SK-N-SH (cell line): ENCODE results near the gene TCEA3. TPM values are rescaled to one million over a fixed set of nuclear protein-coding genes. Genes with fewer than 3 reads are reported as not detected.

Experiments used
- CTCF ChIA-PET: fragments of 300-600, 350-600 bp; formaldehyde crosslinking; extraction: SDS; loops from one replicate; lab custom pipeline; 2021; lab: Yijun Ruan, JAX
- POLR2A ChIA-PET: fragments of 350-600 bp; sonication (Branson Sonifier 250); formaldehyde crosslinking; extraction: SDS; loops from one replicate; lab custom pipeline; 2020; ENCODE audit warnings: antibody characterized with exemption, inconsistent platforms; lab: Yijun Ruan, JAX
- DNase-seq: peaks from one replicate; pipeline ENCODE4 v3.0.0; 2012
- H2AFZ ChIP-seq: fragments of 200-600 bp; sonication (generic); 2 replicates; pipeline ENCODE4 v1.8.1; 2016; ENCODE audit warnings: antibody characterized with exemption, mild to moderate bottlenecking, low read depth
- H3F3A ChIP-seq: fragments of 200-600 bp; sonication (generic); replicated peaks from 2 replicates; pipeline ENCODE3; 2016; ENCODE audit warnings: antibody characterized with exemption, mild to moderate bottlenecking; ENCODE audit not compliant: insufficient read depth
- H3K27ac ChIP-seq, 2 experiments: fragments of 200-500 bp in 1 of 2; fragments of 200-600 bp in 1 of 2; sonication (Bioruptor generic) in 1 of 2; sonication (generic), shearing (Covaris generic) in 1 of 2; 2 replicates each; pipeline versions ENCODE4 v1.5.1 to v1.6.1; 2014 to 2016; ENCODE audit warnings: low read depth in 2 of 2, inconsistent platforms in 1 of 2, low read length in 1 of 2, mild to moderate bottlenecking in 1 of 2, mixed read lengths in 1 of 2
- H3K27me3 ChIP-seq: fragments of 200-600 bp; sonication (generic), shearing (Covaris generic); 2 replicates; pipeline ENCODE4 v1.6.1; 2016; ENCODE audit warnings: mixed run types; ENCODE audit not compliant: insufficient read depth
- H3K36me3 ChIP-seq, 2 experiments: fragments of 200-500 bp in 1 of 2; fragments of 200-600 bp in 1 of 2; sonication (Bioruptor generic) in 1 of 2; sonication (generic) in 1 of 2; replicated peaks in 1 of 2; 2 replicates each; pipeline versions ENCODE3 to v1.5.1; 2014 to 2016; ENCODE audit warnings: low read length in 1 of 2, mild to moderate bottlenecking in 1 of 2; ENCODE audit not compliant: insufficient read depth in 2 of 2, control insufficient read depth in 1 of 2
- H3K4me1 ChIP-seq, 2 experiments: fragments of 200-500 bp in 1 of 2; fragments of 200-600 bp in 1 of 2; sonication (Bioruptor generic) in 1 of 2; sonication (generic), shearing (Covaris generic) in 1 of 2; 2 replicates each; pipeline versions ENCODE4 v1.5.1 to v1.6.1; 2014 to 2016; ENCODE audit warnings: low read depth in 1 of 2, low read length in 1 of 2, mixed run types in 1 of 2; ENCODE audit not compliant: insufficient read depth in 2 of 2, control insufficient read depth in 1 of 2
- H3K4me2 ChIP-seq: fragments of 200-600 bp; sonication (generic), shearing (Covaris generic); 2 replicates; pipeline ENCODE4 v1.6.1; 2017; ENCODE audit warnings: mixed run types
- H3K4me3 ChIP-seq, 2 experiments: fragments of 200-500 bp in 1 of 2; fragments of 200-600 bp in 1 of 2; sonication (Bioruptor generic) in 1 of 2; sonication (generic), shearing (Covaris generic) in 1 of 2; 2 replicates each; pipeline versions ENCODE4 v1.5.1 to v1.8.1; 2014 to 2016; ENCODE audit warnings: low read depth in 2 of 2, inconsistent platforms in 1 of 2, low read length in 1 of 2, mild to moderate bottlenecking in 1 of 2, mixed read lengths in 1 of 2, moderate library complexity in 1 of 2
- H3K79me2 ChIP-seq: fragments of 200-600 bp; sonication (generic); 2 replicates; pipeline ENCODE4 v1.8.1; 2017; ENCODE audit warnings: mild to moderate bottlenecking; ENCODE audit not compliant: insufficient read depth
- H3K9ac ChIP-seq: fragments of 200-600 bp; sonication (generic); 2 replicates; pipeline ENCODE4 v1.6.1; 2017; ENCODE audit warnings: mixed run types
- H3K9me2 ChIP-seq: fragments of 200-600 bp; sonication (generic); 2 replicates; pipeline ENCODE4 v1.6.1; 2017; ENCODE audit warnings: mixed run types
- H3K9me3 ChIP-seq: fragments of 200-600 bp; sonication (generic); 2 replicates; pipeline ENCODE4 v1.6.1; 2017; ENCODE audit warnings: mixed run types, mild to moderate bottlenecking, moderate library complexity
- H4K20me1 ChIP-seq: fragments of 200-600 bp; sonication (generic); 2 replicates; pipeline ENCODE4 v1.6.1; 2017; ENCODE audit warnings: mild to moderate bottlenecking, mixed run types; ENCODE audit not compliant: insufficient read depth
- CHD2 ChIP-seq: fragments of 150-350 bp; IDR thresholded peaks from 2 replicates; pipeline ENCODE4 v1.6.1; 2018; ENCODE audit warnings: low read length; ENCODE audit not compliant: partially characterized antibody
- CTCF ChIP-seq: fragments of 200-600 bp; sonication (generic); IDR thresholded peaks from 2 replicates; pipeline ENCODE4 v1.6.1; 2017; ENCODE audit warnings: antibody characterized with exemption, mild to moderate bottlenecking, moderate library complexity
- EP300 ChIP-seq, 2 experiments: IDR thresholded peaks; 2 replicates each; pipeline versions ENCODE4 v1.4.0 to v1.6.1; 2012; ENCODE audit warnings: borderline replicate concordance in 1 of 2, low read depth in 1 of 2, low read length in 1 of 2
- FOSL2 ChIP-seq: IDR thresholded peaks from 2 replicates; pipeline ENCODE4 v1.4.0; 2012; ENCODE audit warnings: low read depth, mild to moderate bottlenecking, moderate library complexity, borderline replicate concordance
- FOXJ3 ChIP-seq: sonication (generic); formaldehyde crosslinking; IDR thresholded peaks from 2 replicates; pipeline ENCODE4 v1.5.1; 2020; ENCODE audit warnings: mild to moderate bottlenecking, missing genetic modification reagents
- FOXM1 ChIP-seq: IDR thresholded peaks from 2 replicates; pipeline ENCODE4 v1.4.0; 2012; ENCODE audit warnings: low read depth, mild to moderate bottlenecking
- GABPA ChIP-seq: IDR thresholded peaks from 2 replicates; pipeline ENCODE4 v1.4.0; 2012; ENCODE audit warnings: low read depth, mild to moderate bottlenecking
- GATA2 ChIP-seq: sonication (generic); formaldehyde crosslinking; IDR thresholded peaks from 2 replicates; pipeline ENCODE4 v1.5.0; 2020; ENCODE audit warnings: mild to moderate bottlenecking, missing genetic modification reagents
- JUND ChIP-seq: IDR thresholded peaks from 2 replicates; pipeline ENCODE4 v1.4.0; 2012
- MAX ChIP-seq: IDR thresholded peaks from 2 replicates; pipeline ENCODE4 v1.4.0; 2012; ENCODE audit warnings: low read depth
- MEF2A ChIP-seq: IDR thresholded peaks from 2 replicates; pipeline ENCODE4 v1.4.0; 2012; ENCODE audit warnings: low read depth, borderline replicate concordance
- MXI1 ChIP-seq: IDR thresholded peaks from 2 replicates; pipeline ENCODE4 v1.6.1; 2012; ENCODE audit warnings: mild to moderate bottlenecking, low read depth, low read length, improper control_type of control experiment
- NFIC ChIP-seq: IDR thresholded peaks from 2 replicates; pipeline ENCODE4 v1.4.0; 2012; ENCODE audit warnings: borderline replicate concordance
- NRF1 ChIP-seq: IDR thresholded peaks from 2 replicates; pipeline ENCODE4 v1.6.1; 2012; ENCODE audit warnings: low read depth, mild to moderate bottlenecking, low read length
- PBX3 ChIP-seq: IDR thresholded peaks from 2 replicates; pipeline ENCODE4; 2012
- POLR2AphosphoS5 ChIP-seq: IDR thresholded peaks from 2 replicates; pipeline ENCODE4 v1.6.1; 2012; ENCODE audit warnings: low read depth, low read length
- RAD21 ChIP-seq: IDR thresholded peaks from 2 replicates; pipeline ENCODE4 v1.6.1; 2012; ENCODE audit warnings: mild to moderate bottlenecking, low read length
- RCOR1 ChIP-seq: fragments of 150-350 bp; IDR thresholded peaks from 2 replicates; pipeline ENCODE4 v1.6.1; 2017; ENCODE audit warnings: antibody characterized with exemption, low read length
- REST ChIP-seq: IDR thresholded peaks from 2 replicates; pipeline ENCODE4 v1.6.1; 2012; ENCODE audit warnings: mild to moderate bottlenecking, low read depth, low read length, moderate library complexity
- RFX5 ChIP-seq: IDR thresholded peaks from 2 replicates; pipeline ENCODE4 v1.6.1; 2012; ENCODE audit warnings: mild to moderate bottlenecking, improper control_type of control experiment, low read length
- RXRA ChIP-seq: IDR thresholded peaks from 2 replicates; pipeline ENCODE4 v1.4.0; 2012; ENCODE audit warnings: low read depth, mild to moderate bottlenecking, borderline replicate concordance
- SIN3A ChIP-seq: IDR thresholded peaks from 2 replicates; pipeline ENCODE4 v1.6.1; 2012; ENCODE audit warnings: low read depth, mild to moderate bottlenecking, low read length, moderate library complexity, borderline replicate concordance
- SMC3 ChIP-seq: IDR thresholded peaks from 2 replicates; pipeline ENCODE4 v1.6.1; 2012; ENCODE audit warnings: low read depth, low read length, improper control_type of control experiment
- TAF1 ChIP-seq: IDR thresholded peaks from 2 replicates; pipeline ENCODE4 v1.6.1; 2012; ENCODE audit warnings: low read depth, mild to moderate bottlenecking, low read length, moderate library complexity, borderline replicate concordance
- TCF12 ChIP-seq: IDR thresholded peaks from 2 replicates; pipeline ENCODE4 v1.4.0; 2012
- YY1 ChIP-seq: IDR thresholded peaks from 2 replicates; pipeline ENCODE4 v1.4.0; 2012; ENCODE audit warnings: low read depth, mild to moderate bottlenecking
- WGBS: methylation state at CpG from one replicate; pipeline ENCODE4 v1.1.6; 2017; ENCODE audit warnings: low lambda C conversion rate; 5-methylcytosine and 5-hydroxymethylcytosine counted together
- polyA plus RNA-seq, 3 experiments: library from polyadenylated mRNA; depleted of rRNA; stranded (reverse); fragments of >200 nt; gene quantifications; 2 replicates each; pipeline ENCODE4 v1.2.3, GENCODE V29; 2012

The TCEA3 gene
- polyA plus RNA-seq, 1 of the 3 experiments (the other 2 are of a cell fraction), result 1.1 TPM

- CTCF ChIA-PET, result interaction anchor here (0.7 to 5.9 kb wide), 6 partner anchors 13 to 268 kb away, joined by 3 to 61 read pairs (median 4); partner anchors contain the start of gene HNRNPR
- 1% methylated on average over 28 of the region's 61 CpGs for WGBS
- H3F3A ChIP-seq, result peaks cover 15% of the 10 kb centered on the region
Observed at GRCh38 chr1:23368562-23369334, 55.8 kb downstream of the TCEA3 start.

More at GRCh38 chr1:23368562-23369334, 55.8 kb downstream of the TCEA3 start:
- Histone ChIP-seq H3K27ac (peak overlapping the region; percentile 92 to 99), H3K4me2 (peak overlapping the region; percentile 98), H3K36me3 (peaks cover 21 to 25% of the 10 kb centered on the region in 2 experiments), H3K4me3 (peak overlapping the region; percentile 94 to 97), H3K4me1 (peaks cover 15 to 30% of the 10 kb centered on the region in 2 experiments), H3K9ac (peak overlapping the region; percentile 94), H3K9me3 (peaks cover 11% of the 10 kb centered on the region; the same call in 1 of the 2 replicates), H3K27me3 (no peaks in the 10 kb centered on the region), H4K20me1 (no peaks in the 10 kb centered on the region), H3K79me2 (peaks cover 61% of the 10 kb centered on the region), H2AFZ (peak overlapping the region; percentile 98), H3K9me2 (no peaks in the 10 kb centered on the region)
- peak; percentile 89 for DNase-seq
- POLR2A ChIA-PET, result interaction anchor here (0.6 to 1.9 kb wide), 7 partner anchors 10 to 35 kb away, joined by 3 to 37 read pairs (median 3); partner anchors contain the start of gene HNRNPR
- TF ChIP-seq NFIC (no peak), PBX3 (no peak), JUND (no peak), FOXJ3 (CRISPR knock-in tag) (no peak), CTCF (peak; percentile 41), GATA2 (CRISPR knock-in tag) (no peak), FOXM1 (no peak), POLR2AphosphoS5 (peak; percentile 73), YY1 (no peak; the same call in 1 of the 2 replicates), GABPA (peak; percentile 6; the same call in 1 of the 2 replicates), MEF2A (no peak), TCF12 (no peak), MAX (0 out of 2 replicates have a peak, but pooled peaks have one; percentile 22), MXI1 (0 out of 2 replicates have a peak, but pooled peaks have one; percentile 40), REST (no peak), FOSL2 (no peak), EP300 (IDR thresholded peaks at IDR 0.05; ENCODE audit: borderline replicate concordance in 1 of 2, low read depth in 1 of 2, low read length in 1 of 2) (no peak), RXRA (no peak), RAD21 (peak; percentile 26), RCOR1 (no peak), SIN3A (0 out of 2 replicates have a peak, but pooled peaks have one; percentile 69), TAF1 (peak; percentile 93), CHD2 (peak; percentile 14), SMC3 (no peak), RFX5 (no peak), NRF1 (peak; percentile 57)
